ENCODE data around the gene SLF2. TPM values are rescaled to one million over a fixed set of nuclear protein-coding genes. Genes with fewer than 3 reads are reported as not detected.

SLF2 gene
- total and polyA plus RNA-seq, 9 of the 15 experiments (the other 6 are each of a cell fraction or from before 2014, with no cell fraction given) = 1.7 to 18.4 (median 7.8) TPM

DNA sequence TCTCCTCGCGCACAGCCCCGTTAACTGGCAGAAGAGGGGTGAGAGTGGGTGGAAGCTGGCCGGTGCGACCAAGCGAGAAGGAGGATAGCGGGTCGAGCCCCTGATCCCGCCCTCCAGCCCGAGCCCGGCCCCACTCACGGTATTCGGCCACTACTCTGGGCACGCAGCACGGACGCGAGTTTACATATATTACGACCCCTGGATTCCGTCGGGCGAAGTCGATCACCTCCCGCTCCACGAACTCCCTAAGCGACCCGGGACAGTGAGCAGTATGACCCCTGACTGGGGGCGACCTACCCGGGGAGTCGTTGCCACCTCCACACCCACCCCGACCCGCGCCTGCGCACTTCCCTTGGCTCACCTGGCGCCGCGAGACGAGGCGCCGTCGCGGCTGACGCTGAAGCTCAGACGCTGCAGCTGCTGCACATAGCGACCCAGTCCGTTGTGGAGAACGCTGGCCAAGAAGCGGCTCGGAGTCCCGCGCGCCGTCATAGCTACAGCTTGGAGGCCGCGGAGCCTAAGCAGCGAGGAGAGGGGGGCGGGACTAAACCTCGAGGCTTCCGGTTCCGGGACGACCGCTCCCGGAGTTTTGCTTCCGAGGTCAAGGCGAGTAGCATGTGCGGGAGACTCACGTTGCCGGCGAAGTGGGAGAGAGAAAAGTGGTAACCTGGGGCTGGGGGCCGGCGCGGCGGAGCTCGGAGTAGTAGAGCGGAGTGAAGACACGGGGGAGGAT is 74.4 kb downstream of the SLF2 start, which contains the start of the genes MRPL43 and TWNK (continued):
- TF ChIP-seq, protein P1, sequence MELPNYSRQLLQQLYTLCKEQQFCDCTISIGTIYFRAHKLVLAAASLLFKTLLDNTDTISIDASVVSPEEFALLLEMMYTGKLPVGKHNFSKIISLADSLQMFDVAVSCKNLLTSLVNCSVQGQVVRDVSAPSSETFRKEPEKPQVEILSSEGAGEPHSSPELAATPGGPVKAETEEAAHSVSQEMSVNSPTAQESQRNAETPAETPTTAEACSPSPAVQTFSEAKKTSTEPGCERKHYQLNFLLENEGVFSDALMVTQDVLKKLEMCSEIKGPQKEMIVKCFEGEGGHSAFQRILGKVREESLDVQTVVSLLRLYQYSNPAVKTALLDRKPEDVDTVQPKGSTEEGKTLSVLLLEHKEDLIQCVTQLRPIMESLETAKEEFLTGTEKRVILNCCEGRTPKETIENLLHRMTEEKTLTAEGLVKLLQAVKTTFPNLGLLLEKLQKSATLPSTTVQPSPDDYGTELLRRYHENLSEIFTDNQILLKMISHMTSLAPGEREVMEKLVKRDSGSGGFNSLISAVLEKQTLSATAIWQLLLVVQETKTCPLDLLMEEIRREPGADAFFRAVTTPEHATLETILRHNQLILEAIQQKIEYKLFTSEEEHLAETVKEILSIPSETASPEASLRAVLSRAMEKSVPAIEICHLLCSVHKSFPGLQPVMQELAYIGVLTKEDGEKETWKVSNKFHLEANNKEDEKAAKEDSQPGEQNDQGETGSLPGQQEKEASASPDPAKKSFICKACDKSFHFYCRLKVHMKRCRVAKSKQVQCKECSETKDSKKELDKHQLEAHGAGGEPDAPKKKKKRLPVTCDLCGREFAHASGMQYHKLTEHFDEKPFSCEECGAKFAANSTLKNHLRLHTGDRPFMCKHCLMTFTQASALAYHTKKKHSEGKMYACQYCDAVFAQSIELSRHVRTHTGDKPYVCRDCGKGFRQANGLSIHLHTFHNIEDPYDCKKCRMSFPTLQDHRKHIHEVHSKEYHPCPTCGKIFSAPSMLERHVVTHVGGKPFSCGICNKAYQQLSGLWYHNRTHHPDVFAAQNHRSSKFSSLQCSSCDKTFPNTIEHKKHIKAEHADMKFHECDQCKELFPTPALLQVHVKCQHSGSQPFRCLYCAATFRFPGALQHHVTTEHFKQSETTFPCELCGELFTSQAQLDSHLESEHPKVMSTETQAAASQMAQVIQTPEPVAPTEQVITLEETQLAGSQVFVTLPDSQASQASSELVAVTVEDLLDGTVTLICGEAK (IDR thresholded peaks at IDR 0.05) = peak; percentile 98
- TF ChIP-seq, protein P1 (CRISPR knock-in tag; IDR thresholded peaks at IDR 0.05) = no peak
- TF ChIP-seq STAT5A (IDR thresholded peaks at IDR 0.05; ENCODE audit: borderline replicate concordance, low read length) (no peak), PTRF (tag; IDR thresholded peaks at IDR 0.05) (no peak), ZNF668 (CRISPR knock-in tag; IDR thresholded peaks at IDR 0.05) (no peak), CBX5 (IDR thresholded peaks at IDR 0.05; ENCODE audit: borderline replicate concordance, low read depth) (no peak), ZBTB1 (CRISPR knock-in tag; IDR thresholded peaks at IDR 0.05; ENCODE audit: borderline replicate concordance, low read depth) (no peak; the same call in 1 of the 2 replicates), COPS2 (conservative IDR thresholded peaks at IDR 0.05) (no peak), PRMT5 (CRISPR knock-in tag; IDR thresholded peaks at IDR 0.05) (no peak), ZNF316 (IDR thresholded peaks at IDR 0.05) (no peak), ZNF41 (CRISPR knock-in tag; conservative IDR thresholded peaks at IDR 0.05) (no peak), POLR2H (tag; IDR thresholded peaks at IDR 0.05; ENCODE audit: low read depth) (no peak)
- TF ChIP-seq, protein P2, sequence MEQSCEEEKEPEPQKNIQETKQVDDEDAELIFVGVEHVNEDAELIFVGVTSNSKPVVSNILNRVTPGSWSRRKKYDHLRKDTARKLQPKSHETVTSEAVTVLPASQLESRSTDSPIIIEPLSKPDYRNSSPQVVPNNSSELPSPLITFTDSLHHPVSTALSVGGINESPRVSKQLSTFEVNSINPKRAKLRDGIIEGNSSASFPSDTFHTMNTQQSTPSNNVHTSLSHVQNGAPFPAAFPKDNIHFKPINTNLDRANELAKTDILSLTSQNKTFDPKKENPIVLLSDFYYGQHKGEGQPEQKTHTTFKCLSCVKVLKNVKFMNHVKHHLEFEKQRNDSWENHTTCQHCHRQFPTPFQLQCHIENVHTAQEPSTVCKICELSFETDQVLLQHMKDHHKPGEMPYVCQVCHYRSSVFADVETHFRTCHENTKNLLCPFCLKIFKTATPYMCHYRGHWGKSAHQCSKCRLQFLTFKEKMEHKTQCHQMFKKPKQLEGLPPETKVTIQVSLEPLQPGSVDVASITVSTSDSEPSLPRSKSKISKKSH (CRISPR knock-in tag; IDR thresholded peaks at IDR 0.05) = no peak
- TF ChIP-seq, protein P3, sequence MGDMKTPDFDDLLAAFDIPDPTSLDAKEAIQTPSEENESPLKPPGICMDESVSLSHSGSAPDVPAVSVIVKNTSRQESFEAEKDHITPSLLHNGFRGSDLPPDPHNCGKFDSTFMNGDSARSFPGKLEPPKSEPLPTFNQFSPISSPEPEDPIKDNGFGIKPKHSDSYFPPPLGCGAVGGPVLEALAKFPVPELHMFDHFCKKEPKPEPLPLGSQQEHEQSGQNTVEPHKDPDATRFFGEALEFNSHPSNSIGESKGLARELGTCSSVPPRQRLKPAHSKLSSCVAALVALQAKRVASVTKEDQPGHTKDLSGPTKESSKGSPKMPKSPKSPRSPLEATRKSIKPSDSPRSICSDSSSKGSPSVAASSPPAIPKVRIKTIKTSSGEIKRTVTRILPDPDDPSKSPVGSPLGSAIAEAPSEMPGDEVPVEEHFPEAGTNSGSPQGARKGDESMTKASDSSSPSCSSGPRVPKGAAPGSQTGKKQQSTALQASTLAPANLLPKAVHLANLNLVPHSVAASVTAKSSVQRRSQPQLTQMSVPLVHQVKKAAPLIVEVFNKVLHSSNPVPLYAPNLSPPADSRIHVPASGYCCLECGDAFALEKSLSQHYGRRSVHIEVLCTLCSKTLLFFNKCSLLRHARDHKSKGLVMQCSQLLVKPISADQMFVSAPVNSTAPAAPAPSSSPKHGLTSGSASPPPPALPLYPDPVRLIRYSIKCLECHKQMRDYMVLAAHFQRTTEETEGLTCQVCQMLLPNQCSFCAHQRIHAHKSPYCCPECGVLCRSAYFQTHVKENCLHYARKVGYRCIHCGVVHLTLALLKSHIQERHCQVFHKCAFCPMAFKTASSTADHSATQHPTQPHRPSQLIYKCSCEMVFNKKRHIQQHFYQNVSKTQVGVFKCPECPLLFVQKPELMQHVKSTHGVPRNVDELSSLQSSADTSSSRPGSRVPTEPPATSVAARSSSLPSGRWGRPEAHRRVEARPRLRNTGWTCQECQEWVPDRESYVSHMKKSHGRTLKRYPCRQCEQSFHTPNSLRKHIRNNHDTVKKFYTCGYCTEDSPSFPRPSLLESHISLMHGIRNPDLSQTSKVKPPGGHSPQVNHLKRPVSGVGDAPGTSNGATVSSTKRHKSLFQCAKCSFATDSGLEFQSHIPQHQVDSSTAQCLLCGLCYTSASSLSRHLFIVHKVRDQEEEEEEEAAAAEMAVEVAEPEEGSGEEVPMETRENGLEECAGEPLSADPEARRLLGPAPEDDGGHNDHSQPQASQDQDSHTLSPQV (IDR thresholded peaks at IDR 0.05) = no peak
